ENCODE data around the gene AOX1.
A peak's percentile ranks its signal among the peaks of the same experiment; 100 is the strongest.
"Not testable (repeated sequence)": the region's sequence is repeated elsewhere in the genome, so short reads cannot be mapped to it uniquely, and the experiment has no call there.

AOX1 gene

DNA sequence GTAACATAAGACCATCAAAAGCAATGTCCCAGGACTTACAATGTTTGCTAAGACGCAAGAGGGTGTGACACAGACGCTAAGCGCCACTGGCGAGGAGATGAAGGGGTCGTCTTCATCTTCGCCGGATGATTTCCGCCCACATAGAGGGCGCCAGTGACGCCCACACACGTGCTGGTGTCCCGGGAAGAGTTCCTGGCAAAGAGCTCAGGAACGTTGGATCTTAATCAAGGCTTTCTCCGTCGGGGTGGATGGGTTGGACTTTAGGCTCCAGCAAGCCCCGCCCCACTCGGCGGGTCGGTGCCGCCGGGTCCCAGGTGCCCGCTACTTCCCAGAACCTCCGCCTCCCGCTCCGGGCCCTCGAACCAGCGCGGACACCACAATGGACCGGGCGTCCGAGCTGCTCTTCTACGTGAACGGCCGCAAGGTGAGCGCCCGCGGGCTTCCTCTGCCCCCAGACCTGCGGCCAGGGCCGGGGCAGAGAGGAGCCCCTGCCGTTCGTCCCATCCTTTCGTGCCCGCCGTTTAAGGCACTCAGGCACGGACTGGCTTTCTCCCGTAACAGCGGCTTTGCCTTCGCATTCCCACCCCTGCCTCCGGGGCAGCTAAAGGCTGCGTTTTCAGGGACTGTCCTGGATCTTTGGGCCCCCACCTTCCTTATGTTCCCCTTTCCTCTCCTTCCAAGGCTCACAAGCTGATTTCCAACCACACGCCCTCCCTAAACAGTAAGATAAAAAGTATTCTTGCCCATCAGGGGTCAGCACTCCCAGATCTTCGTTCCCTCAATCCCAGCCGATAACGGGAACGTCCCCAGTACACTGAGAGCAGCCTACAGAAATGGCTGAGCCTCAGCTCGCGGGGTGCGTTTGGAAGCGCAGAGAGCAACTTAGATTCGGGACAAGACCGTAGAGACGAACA lies at the start of gene AOX1:
Gene AOX1 (plus strand): TSS at position 285 of the 914 bp plus-strand sequence. CDS start 95 bp downstream, at position 380.
- peak; percentile 18 for TF ChIP-seq CTCF (IDR thresholded peaks at IDR 0.05; ENCODE audit: low read length, missing control alignments)
- DNase-seq (ENCODE audit: low read depth), result peak; percentile 64
- H3K4me3 ChIP-seq (replicated peaks; ENCODE audit: low read depth, low read length), result peak within 1 kb of the TSS; percentile 52

DNA sequence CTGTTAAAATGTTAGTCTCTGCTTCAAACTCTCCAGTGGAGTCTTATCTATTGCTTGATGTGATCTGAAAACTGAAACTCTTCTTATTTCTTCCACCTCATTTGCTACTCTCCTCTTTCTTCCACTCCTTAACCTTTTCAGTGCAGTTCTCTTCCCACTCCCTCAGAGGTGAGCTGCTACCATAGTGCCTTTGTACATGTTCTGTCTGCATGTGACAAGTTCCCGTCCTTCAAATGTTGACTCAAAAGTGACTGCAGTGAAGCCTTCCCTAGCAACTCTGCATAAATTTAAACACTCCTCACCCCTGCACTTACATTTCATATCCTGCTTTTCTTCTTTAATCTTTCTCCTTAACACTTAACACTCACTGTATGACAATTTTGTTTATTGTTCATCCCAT lies 47.7 kb upstream of the AOX1 start:
- TF ChIP-seq CTCF (IDR thresholded peaks at IDR 0.05; ENCODE audit: low read length, missing control alignments), result no peak
- DNase-seq (ENCODE audit: low read depth), result no peak
- H3K4me3 ChIP-seq (replicated peaks; ENCODE audit: low read depth, low read length), result no peak overlapping the region

DNA sequence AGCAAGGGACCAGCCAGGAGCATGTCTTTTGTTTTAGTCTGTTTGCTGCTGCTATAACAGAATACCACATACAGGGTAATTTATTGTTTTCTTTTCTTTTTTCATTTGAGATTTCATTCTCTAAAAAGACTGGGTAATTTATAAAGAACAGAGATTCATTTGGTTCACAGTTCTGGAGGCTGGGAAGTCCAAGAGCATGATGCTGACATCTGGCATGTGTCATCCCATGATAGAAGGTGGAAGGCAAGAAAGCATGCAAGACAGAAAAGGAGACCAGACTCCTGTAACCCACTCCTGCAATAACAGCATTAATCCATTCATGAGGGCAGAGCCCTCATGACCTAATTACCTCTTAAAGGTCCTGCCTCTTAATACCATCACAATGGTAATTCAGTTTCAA lies 45.0 kb upstream of the AOX1 start:
- no peak for DNase-seq (ENCODE audit: low read depth)
- H3K4me3 ChIP-seq (replicated peaks; ENCODE audit: low read depth, low read length), result no peak overlapping the region
- TF ChIP-seq CTCF (IDR thresholded peaks at IDR 0.05; ENCODE audit: low read length, missing control alignments), result no peak

DNA sequence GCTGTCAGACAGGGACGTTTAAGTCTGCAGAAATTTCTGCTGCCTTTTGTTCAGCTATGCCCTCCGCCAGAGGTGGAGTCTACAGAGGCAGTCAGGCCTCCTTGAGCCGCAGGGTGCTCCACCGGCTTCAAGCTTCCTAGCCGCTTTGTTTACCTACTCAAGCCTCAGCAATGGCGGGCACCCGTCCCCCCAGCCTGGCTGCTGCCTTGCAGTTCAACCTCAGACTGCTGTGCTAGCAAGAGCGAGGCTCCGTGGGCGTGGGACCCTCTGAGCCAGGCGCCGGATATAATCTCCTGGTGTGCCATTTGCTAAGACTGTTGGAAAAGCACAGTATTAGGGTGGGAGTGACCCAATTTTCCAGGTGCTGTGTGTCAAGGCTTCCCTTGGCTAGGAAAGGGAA lies 19.2 kb upstream of the AOX1 start:
- H3K4me3 ChIP-seq (replicated peaks; ENCODE audit: low read depth, low read length); DNase-seq (ENCODE audit: low read depth): not testable (repeated sequence)

DNA sequence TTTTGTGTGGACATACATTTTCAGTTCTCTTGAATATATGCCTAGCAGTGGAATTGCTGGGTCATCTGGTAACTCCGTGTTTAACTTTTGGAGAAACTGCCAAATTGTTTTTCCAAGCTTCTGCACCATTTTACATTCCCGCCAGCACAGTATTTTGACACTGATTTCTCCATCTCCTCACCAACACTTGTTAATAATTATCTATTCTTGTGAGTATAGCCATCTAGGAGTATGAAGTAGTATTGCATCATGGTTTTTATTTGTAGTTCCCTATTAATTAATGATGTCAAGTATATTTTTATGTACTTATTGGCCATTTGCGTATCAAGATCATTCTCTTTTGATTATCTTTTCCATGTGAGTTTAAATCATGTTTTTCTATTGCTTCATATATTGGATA lies 17.9 kb upstream of the AOX1 start:
- H3K4me3 ChIP-seq (replicated peaks; ENCODE audit: low read depth, low read length), result no peak overlapping the region
- no peak for TF ChIP-seq CTCF (IDR thresholded peaks at IDR 0.05; ENCODE audit: low read length, missing control alignments)
- no peak for DNase-seq (ENCODE audit: low read depth)

- no peak overlapping the region for H3K4me3 ChIP-seq (replicated peaks; ENCODE audit: low read depth, low read length)
- TF ChIP-seq CTCF (IDR thresholded peaks at IDR 0.05; ENCODE audit: low read length, missing control alignments), result peak; percentile 50
- peak; percentile 51 for DNase-seq (ENCODE audit: low read depth)
Measured at GRCh38 chr2:200575957-200576356, 9.9 kb upstream of the AOX1 start.

GRCh38 chr2:200577027-200577426 lies 8.8 kb upstream of the AOX1 start:
- H3K4me3 ChIP-seq (replicated peaks; ENCODE audit: low read depth, low read length), result no peak overlapping the region
- no peak for DNase-seq (ENCODE audit: low read depth)
- peak; percentile 11 for TF ChIP-seq CTCF (IDR thresholded peaks at IDR 0.05; ENCODE audit: low read length, missing control alignments)

Data from fibroblast of pulmonary artery (primary cell).